GM10248 (cell line): ENCODE measurements around the gene ADK.
"Not testable (repeated sequence)": the region's sequence is repeated elsewhere in the genome, so short reads cannot be mapped to it uniquely, and the experiment has no call there.

Experiments used
- CTCF ChIA-PET: fragments of 300-600 bp; sonication (Branson Sonifier 250); formaldehyde crosslinking; extraction: SDS; loops from one replicate; lab custom pipeline; 2021; ENCODE audit warnings: antibody characterized with exemption; lab: Yijun Ruan, JAX
- POLR2A ChIA-PET: fragments of 350-650 bp; sonication (Branson Sonifier 250); formaldehyde crosslinking; extraction: SDS; loops from one replicate; lab custom pipeline; 2020; ENCODE audit warnings: antibody characterized with exemption; lab: Yijun Ruan, JAX
- DNase-seq: peaks from one replicate; pipeline ENCODE4 v3.0.0; 2012; ENCODE audit errors: extremely low spot score
- CTCF ChIP-seq: IDR thresholded peaks from 2 replicates; pipeline ENCODE4 v1.5.1; 2012; ENCODE audit warnings: mild to moderate bottlenecking, low read depth; ENCODE audit errors: extremely low read depth, missing control alignments, control extremely low read depth

Gene ADK

GRCh38 chr10:74460812-74461211 lies 309.8 kb downstream of the ADK start:
- CTCF ChIA-PET: interaction anchor here (1.1 kb wide), 1 partner anchor 14 kb away, joined by 3 read pairs; no protein-coding TSS in a partner anchor
- no peak for TF ChIP-seq CTCF
- POLR2A ChIA-PET: no interaction called here
- no peak for DNase-seq

GRCh38 chr10:74474022-74474713 lies 323.1 kb downstream of the ADK start:
- POLR2A ChIA-PET: no interaction called here

GRCh38 chr10:74476162-74476706 lies 325.2 kb downstream of the ADK start:
- DNase-seq, POLR2A ChIA-PET: not testable (repeated sequence)
- CTCF ChIA-PET: interaction anchor here (1.3 kb wide), 1 partner anchor 29 kb away, joined by 3 read pairs; no protein-coding TSS in a partner anchor

More at GRCh38 chr10:74474022-74474713, 323.1 kb downstream of the ADK start:
- TF ChIP-seq CTCF: no peak
- DNase-seq: no peak
- CTCF ChIA-PET: no interaction called here

GRCh38 chr10:74480778-74481177 lies 329.8 kb downstream of the ADK start:
- ChIA-PET POLR2A (no interaction called here), CTCF (no interaction called here)
- no peak for DNase-seq
- TF ChIP-seq CTCF: no peak

- DNase-seq: no peak
- ChIA-PET CTCF (no interaction called here), POLR2A (no interaction called here)
- no peak for TF ChIP-seq CTCF
These were observed 332.3 kb downstream of the ADK start for GRCh38 chr10:74483356-74483755.

- CTCF ChIA-PET: no interaction called here
- POLR2A ChIA-PET: no interaction called here
- DNase-seq: no peak
- TF ChIP-seq CTCF: no peak
These were observed 334.3 kb downstream of the ADK start for GRCh38 chr10:74485283-74485682.

- DNase-seq: no peak
These were observed 335.6 kb downstream of the ADK start for GRCh38 chr10:74486659-74487058.

More at GRCh38 chr10:74486659-74487058, 335.6 kb downstream of the ADK start:
- CTCF ChIA-PET: no interaction called here
- POLR2A ChIA-PET: no interaction called here
- TF ChIP-seq CTCF: no peak
